ENCODE measurements around the gene DENND11.
A peak's percentile ranks its signal among the peaks of the same experiment; 100 is the strongest.

The DENND11 gene

DNA sequence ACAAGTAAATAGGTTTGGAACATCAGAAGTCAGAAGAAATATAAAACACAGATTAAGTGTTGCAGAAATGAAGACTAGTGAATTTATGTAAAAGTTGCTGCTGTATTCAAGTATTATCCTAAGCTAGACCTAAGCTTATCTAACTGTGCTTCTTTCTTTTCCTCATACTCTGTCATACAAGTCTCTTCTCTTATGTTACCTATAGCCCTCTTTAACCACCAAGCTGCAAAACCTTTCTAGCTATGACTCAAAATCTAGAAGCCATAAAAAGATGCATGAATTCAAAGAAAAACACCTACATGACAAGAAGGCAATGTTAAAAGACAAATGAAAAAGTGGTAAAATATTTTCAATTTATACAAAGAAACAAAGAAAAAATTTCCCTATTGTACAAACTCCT is 23.0 kb downstream of the DENND11 start:
- no peak for DNase-seq (ENCODE audit: low spot score)

- DNase-seq (ENCODE audit: low spot score) = no peak
Measured at GRCh38 chr7:141676618-141677017, 25.3 kb downstream of the DENND11 start.

GRCh38 chr7:141675436-141676215 is 26.3 kb downstream of the DENND11 start:
- no peak for DNase-seq (ENCODE audit: low spot score)

DNA sequence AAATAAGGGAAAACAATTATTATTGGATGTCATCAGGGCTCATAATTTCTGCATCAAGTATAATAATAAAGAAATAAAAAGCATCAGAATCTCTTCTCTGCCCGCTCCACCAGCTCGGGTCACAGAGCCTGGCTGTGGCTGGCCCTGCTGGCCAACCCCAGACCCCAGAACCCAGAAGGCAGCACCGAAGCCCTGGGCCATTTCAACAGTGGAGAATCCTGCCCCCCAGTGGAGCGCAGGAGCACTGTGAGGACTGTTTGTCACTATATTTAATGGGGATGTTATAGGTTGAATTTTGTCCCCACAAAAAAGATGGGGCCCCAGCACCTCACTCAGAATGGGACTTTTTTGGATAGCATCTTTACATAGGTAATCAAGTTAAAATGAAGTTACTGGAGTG is 27.3 kb downstream of the DENND11 start:
- peak; percentile 15 for DNase-seq (ENCODE audit: low spot score)

GRCh38 chr7:141674171-141674671 is 27.7 kb downstream of the DENND11 start:
- DNase-seq (ENCODE audit: low spot score) = no peak

DNA sequence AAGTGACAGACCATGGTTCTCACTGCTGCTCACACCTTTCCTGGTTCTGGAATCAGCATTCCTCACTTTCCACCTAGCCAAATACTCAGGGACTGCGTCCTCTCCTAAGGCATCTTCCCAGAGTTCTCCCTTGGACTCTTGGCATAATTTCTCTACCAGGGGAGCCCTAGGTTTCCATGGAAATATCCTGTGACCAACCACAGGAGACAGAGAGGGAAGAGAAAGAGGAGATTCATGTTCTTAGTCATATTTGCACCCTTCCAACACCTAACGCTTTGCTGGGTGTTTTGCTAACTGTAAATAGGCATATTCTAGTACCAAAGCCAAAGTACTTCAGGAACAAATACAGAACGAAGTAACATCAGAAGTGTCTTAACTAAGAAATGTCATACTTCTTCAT is 28.6 kb downstream of the DENND11 start:
- no peak for DNase-seq (ENCODE audit: low spot score)

- DNase-seq (ENCODE audit: low spot score) = no peak
Measured at GRCh38 chr7:141671705-141672496, 30.1 kb downstream of the DENND11 start.

DNA sequence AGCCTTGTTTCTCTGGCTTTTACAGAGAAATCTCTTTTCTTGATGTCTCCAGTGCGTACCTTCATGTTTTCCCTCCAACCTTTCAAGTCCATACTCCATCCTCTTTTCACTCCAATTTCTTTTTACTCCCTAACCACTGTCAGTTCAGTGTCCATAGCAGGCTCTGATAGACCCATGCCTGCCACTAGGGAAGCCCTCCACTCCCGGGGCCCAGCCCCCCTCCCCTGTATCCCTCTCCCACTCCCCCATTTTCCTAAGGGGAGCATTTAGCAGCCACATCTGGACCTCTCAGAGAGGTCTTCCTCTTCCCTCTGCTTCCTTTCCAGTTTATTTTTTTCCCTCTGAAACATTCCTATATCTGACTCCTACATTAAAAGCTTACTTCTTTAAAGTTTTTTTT is 33.1 kb downstream of the DENND11 start:
- no peak for DNase-seq (ENCODE audit: low spot score)

DNA sequence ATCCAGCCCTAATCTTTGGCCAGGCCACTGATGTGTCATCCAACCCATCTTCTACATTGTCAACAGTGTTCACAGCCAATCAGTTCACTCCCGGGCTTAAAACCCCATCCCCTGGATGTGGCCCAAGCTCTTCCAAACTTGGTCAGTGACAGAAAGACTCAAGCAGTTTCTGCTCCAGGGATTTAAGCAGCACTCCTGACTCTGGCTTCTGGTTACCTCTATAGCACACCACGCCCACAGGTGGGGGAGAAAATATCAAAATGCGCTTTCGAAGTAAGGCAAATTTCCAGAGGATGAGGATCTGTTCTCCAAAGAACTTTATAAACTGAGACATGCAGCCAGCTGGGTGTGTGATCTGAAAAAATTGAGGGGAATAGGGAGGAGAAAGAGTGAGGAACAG is 35.9 kb downstream of the DENND11 start:
- no peak for DNase-seq (ENCODE audit: low spot score)

- no peak for DNase-seq (ENCODE audit: low spot score)
Measured at GRCh38 chr7:141665208-141666035, 36.5 kb downstream of the DENND11 start.

DNA sequence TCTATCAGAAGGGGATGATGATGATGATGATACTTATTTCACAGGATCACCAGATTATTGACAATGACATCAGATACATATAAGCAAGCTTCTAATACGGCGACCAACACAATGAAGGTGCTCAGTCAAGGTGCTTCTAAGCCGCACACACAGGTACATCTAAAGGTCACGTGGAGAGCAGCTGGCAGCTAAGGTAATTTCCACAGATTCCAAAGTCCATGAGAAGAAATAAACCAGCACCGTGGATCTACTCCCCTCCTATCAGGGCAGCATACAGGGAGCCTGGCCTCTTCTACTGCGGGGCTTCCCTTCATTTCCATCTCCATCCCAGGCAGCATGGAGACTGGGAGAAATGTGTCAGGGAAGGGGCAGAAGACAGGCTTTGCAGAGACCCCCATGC is 37.5 kb downstream of the DENND11 start:
- no peak for DNase-seq (ENCODE audit: low spot score)

GRCh38 chr7:141663081-141663849 is 38.7 kb downstream of the DENND11 start:
- no peak for DNase-seq (ENCODE audit: low spot score)

GRCh38 chr7:141660259-141660658 is 41.7 kb downstream of the DENND11 start:
- DNase-seq (ENCODE audit: low spot score) = no peak

- DNase-seq (ENCODE audit: low spot score) = no peak
Measured at GRCh38 chr7:141659501-141659900, 42.5 kb downstream of the DENND11 start.

- peak; percentile 61 for DNase-seq (ENCODE audit: low spot score)
Measured at GRCh38 chr7:141654551-141654950, 47.4 kb downstream of the DENND11 start.

- DNase-seq (ENCODE audit: low spot score) = no peak
Measured at GRCh38 chr7:141652691-141653090, 49.3 kb downstream of the DENND11 start.
